HG02571 (cell line): ENCODE data around the gene STARD6.
"Not testable (repeated sequence)": the region's sequence is repeated elsewhere in the genome, so short reads cannot be mapped to it uniquely, and the experiment has no call there.

Experiments
- ATAC-seq: cut with Tn5 transposase; IDR thresholded peaks from one replicate; pipeline ENCODE4 v1.9.1; 2021; ENCODE audit warnings: mild to moderate bottlenecking, moderate library complexity; ENCODE audit not compliant: unreplicated experiment

The STARD6 gene, protein sequence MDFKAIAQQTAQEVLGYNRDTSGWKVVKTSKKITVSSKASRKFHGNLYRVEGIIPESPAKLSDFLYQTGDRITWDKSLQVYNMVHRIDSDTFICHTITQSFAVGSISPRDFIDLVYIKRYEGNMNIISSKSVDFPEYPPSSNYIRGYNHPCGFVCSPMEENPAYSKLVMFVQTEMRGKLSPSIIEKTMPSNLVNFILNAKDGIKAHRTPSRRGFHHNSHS

DNA sequence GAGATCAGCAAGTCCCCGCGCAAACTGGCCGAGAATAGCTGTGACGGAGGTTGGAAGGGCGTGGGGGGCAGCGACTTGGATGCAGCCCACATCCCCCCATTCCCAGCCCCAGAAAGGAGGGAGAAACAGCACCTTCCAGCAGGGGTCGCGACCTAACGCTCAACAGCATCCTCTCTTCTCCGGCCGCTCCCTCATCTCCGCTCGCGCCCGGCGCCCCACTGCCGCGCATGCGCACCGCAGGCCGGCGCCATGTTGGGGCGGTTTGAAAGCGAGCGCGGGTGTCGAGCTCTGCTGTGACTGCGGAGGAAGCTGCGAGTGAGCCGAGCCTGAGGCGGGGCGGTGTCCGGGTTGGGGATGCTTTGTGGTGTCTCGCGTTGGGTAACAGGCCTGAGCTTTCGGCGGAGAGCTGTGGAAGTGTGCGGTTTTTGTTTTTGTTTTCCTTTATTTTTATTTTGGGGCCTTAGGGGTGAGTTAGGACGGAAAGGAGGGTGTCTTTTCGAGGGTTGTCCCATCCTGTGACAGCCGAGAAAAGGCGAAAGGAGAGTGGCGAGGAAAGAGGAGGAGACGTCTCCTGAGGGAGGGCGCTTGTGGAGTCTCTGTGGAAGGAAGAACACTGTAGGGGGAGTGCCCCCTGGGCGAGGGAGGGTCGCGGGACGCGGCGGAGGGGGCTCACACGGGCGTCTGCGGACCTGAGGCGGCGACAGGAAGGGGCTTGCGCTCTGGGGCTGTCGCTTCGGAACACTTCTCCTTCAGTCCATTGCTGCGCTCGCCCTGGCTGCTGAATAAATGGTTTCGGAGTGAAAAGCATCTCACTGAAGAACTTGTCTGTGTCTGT lies at the start of gene STARD6, which contains the start of gene C18orf54:
STARD6 (minus strand) TSS at position 199 of the 835 bp plus-strand sequence. CDS start 3,285 bp downstream, outside the sequence.
C18orf54 (plus strand) TSS at position 247 of the 835 bp plus-strand sequence. CDS start 2,667 bp downstream, outside the sequence.
- ATAC-seq = peak; percentile 95

DNA sequence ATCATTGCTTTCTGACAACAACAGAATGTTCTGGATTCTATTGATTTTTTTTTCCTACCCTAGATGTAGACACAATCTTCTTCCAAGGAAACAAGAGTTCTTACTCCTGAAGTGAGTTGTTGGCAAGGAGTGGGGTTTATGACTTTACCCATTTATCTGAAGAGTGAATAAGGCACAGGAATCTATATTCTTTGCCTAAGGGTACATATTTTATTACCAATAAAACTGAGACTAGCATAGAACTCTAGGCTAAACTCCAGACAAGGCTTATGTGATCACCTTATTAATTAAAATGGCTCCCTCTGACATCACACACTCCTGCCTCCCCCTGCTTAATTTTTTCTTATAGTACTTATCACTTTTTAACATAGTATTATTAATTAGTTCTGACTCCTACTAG lies 47.6 kb upstream of the STARD6 start:
- ATAC-seq = no peak

DNA sequence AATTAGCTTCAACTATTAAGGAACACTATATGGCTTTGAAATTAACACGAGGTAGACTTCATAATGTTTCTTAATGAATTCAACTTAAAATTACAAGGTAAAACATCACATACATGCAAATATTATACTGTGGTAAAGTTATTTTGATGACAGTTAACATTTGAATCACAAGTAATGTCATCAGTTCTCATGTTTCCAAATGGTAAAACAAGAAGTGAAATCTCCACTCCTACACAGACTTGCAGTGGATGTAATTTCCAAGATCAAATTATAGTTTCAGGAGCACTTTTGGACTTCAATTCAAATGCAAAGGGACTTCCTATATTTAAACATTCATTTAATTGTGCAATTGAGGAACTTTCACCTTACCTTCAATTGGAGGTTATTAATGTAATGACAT lies 39.1 kb upstream of the STARD6 start:
- ATAC-seq = no peak

DNA sequence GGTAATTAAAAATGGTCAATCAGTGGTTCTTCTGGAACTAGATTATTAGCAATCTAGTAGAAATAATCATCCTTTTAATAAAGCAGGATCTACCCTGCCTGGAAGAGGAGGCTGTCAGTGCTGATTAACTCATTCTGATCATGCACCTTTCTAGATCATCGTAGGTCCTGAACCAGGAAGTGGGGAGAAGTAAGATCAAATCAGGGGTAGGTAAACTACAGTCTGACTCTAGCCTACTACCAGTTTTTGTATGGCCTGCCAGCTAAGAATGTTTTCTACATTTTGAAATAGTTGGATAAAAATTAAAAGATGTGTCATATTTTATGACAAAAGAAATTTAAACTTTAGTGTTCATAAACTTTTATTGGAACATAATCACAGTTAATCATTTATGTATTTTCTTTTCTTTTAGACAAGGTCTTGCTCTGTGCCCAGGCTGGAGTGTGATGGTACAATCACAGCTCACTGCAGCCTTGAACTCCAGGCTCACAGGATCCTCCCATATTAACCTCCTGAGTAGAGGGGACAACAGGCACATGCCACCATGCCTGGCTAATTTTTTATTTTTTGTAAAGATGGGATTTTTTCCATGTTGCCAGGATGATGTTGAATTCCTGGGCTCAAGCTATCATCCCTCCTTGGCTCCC lies 36.1 kb upstream of the STARD6 start:
- ATAC-seq = no peak

DNA sequence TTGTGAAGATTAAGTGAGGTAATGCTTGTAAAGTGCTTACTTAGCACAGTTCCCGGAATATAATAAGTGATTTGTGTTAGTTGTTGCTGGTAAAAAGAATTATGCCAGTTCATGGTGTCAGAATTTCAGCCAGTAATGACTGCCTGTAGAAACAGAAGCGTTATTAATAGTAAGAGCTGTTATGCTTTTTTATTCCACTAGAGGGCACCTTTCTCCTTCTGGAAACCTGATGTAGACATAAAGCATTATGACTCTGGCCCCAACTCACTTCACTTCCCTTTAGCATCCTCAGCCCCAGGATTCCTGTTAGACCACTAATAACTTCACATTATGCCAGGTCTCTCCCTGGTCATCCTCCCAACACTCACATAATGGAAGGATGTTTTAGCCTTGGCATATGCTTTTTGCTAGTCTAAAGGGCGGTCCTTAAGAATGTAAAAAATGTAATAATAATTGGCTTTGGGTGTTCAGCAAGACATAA lies 34.9 kb upstream of the STARD6 start:
- peak; percentile 53 for ATAC-seq

DNA sequence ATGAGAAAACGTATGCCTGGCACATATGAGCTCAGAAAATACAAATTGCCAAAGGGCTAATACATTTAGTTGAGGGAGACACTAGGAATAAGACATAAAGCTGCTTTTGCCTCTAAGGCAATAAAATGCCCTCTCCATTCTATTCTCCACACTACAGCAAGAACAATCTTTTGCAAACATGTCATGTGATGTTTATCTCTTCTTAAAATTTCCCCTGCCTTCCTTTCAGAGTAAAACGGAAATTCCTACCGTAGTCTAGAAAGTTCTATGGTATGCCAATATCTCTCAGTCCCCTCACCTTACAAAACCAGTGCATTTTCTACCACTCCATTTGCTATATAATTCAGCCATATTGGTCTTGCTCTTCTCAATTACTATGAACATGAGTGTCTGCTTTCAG lies 33.2 kb upstream of the STARD6 start:
- ATAC-seq = no peak

DNA sequence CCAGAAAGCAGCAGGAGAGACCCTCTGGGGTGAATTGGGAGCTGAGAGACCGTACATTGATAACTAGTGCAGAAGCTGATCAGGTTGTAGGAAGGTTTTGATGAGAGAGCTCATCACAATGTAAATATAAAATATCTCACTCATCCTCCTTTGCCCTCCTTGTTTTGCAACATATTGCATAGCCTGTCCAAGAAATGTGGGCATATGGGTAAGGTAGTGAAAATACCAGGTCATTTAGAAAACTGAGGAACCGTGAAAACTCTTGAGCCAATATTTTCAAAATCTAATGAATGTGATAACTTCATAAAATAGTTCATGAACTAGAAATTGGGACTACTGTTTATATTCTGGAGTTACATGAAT lies 31.5 kb upstream of the STARD6 start:
- ATAC-seq = no peak

DNA sequence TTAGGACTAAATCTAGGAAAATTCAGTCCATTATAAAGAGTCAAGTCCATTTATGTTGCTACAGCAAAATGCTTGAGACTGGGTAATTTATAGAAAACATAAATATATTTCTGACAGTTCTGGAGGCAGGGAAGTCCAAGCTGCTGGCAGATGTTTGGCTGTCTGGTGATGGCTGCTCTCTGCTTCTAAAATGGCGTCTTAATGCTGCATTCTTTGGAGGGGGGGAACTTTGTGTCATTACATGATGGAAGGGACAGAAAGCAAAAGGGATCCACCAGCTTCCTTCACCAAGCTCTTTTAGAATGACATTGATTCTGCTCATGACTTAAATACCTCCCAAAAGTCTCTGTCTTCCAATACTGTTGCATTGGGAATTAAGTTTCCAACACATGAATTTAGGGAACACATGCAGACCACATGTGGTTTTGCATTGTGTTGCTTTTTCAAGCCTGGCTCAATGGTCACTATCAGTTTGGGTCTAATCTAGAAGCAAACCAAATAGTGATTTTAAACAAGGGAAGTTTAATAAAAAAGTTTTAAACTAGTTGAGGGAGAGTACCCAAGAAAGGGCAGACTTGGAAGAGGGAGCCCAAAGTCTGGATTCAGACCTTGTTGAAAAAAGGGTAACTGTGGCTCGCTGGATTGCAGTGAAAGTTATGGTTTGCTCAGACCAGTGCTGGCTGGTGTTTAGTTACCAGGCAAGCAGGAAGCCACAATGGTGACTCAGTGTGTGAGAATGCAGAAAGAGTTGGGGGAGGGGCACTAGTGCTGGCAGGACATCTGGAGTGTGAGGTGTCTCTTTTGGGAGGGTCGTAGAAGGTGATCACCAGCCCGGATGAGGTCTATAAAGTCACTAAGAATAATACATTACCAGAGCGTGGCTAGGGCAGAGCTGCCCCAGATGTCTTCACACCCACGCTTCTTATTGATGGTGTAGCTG lies 30.8 kb upstream of the STARD6 start:
- peak; percentile 85 for ATAC-seq

DNA sequence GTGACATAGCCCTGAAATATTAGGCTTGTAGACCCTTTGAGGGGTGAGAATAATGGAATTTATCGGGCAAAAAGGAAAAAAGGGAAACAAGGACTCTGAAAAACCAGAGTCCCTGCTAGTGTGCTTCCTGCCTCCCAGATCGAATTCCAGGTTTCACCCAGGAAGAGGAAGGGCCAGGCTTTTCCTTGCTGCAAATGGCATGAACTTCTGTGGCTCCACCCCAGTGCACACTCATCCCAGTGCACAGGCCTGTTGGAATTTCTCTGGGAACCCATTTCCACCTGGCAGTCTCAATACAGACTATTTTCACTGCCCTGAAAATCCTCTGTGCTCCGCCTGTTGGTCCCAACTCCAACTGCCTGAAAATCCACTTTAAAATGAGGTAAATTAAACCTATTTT lies 30.0 kb upstream of the STARD6 start:
- ATAC-seq = no peak

DNA sequence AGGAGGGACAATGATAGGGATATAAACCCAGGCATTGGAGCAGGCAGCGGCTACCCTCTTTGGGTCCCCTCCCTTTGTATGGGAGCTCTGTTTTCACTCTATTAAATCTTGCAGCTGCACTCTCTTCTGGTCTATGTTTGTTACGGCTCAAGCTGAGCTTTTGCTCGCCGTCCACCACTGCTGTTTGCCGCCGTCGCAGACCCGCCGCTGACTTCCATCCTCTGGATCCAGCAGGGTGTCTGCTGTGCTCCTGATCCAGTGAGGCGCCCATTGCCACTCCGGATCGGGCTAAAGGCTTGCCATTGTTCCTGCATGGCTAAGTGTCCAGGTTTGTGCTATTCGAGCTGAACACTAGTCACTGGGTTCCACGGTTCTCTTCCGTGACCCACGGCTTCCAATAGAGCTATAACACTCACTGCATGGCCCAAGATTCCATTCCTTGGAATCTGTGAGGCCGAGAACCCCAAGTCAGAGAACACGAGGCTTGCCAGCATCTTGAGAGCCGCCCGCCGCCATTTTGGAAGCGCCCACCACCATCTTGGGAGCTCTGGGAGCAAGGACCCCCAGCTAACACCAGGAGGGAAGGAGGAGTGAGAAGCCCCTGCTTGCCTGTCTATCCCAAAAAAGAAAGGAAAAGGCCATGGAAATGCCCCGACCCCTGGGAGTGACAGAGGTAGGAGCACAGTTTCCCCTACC lies 29.3 kb upstream of the STARD6 start:
- ATAC-seq = not testable (repeated sequence)

DNA sequence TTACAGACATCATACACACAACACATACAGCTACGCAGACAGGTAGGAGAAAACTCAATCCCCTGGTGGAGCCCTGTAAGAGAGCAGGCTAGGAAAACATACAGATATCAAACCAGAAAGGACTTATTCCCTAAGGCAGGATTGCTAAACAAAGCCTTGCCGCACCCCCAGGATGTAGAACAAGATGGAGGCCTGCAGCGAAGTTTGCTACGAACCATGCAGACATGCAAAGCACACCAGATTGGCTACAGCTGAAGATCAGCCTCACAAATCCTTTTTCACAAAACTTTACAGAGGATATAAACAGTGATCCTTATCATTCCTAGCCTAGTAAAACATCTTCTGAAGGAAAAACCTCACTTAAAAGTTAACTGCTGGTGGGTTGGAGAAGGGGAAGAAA lies 28.4 kb upstream of the STARD6 start:
- ATAC-seq = no peak

DNA sequence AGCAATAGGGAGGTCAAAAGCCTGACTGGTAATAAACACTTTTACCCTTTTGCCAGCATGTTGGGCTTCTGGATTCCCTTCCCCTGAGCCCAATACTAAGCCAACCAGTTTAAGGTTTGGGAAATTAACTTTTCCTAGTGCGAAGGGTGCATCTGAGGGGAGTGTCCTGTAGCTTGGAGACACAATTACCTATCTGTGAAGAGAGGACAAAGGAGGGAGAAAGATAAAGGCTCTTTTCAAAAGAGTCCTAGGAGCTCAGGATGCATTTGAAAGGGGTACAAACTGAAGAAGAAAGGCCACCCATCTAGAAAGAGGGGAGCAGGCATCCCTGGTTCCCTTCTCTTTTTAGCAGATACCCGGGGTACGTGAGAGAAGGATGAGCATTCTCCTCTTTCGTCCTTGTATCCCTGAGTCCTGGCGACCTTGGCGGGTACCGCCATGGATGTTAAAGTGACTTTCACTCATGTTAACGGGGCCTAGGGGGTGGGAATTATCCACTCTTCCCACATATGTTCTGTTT lies 25.1 kb upstream of the STARD6 start:
- ATAC-seq = no peak

DNA sequence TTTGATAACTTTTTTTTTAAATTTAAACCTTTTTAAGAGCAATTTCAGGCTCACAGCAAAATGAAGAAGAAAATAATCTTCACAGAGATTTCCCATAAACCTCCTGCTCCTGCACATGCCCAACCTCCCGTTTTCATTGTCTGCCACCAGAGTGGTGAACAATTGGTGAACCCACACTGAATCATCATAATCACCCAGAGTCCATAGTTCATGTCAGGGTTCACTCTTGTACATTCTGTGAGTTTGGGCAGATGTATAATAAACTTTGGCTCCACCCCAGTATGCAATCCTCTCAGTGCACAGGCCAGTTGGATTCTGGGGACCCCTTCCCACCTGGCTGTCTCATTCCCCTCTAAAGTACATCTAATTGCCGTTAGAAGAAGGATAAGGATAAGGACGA lies 24.4 kb upstream of the STARD6 start:
- no peak for ATAC-seq

DNA sequence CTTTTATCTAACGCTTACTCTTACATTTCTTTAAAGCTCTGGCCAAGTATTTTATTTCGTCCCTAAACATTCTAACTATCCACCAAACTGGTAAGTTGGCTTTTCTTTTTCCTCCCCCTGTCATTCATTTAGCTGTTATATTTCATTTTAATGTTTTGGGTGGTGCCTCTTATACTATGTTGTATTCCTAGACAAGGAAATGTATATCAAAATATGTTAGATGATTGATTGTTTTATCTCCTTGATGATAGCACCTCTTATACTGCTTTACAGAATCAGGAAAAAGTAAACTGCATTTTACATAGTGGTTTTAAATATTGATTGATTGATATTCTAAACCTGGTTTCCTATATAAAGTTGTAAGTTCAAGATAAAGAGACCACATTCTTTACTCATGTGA lies 24.0 kb upstream of the STARD6 start:
- ATAC-seq = no peak

DNA sequence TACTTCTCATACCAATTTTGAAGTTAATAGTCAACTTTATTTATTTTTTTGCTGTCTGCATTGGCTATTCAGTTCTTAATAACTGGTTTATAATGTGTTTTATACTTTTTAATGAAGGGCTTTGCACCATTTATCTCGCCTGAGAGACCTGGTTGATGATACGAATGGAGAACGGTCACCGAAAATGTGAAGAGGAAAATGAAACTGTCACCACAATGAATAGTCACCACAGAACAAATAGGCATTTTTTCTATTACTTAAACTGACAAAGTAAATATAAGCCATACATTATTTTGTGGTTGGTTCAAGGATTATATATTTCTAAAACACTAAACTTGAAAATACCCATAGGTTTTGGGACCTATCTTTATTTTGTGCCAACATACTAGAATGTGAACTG lies 20.4 kb upstream of the STARD6 start:
- ATAC-seq = no peak

DNA sequence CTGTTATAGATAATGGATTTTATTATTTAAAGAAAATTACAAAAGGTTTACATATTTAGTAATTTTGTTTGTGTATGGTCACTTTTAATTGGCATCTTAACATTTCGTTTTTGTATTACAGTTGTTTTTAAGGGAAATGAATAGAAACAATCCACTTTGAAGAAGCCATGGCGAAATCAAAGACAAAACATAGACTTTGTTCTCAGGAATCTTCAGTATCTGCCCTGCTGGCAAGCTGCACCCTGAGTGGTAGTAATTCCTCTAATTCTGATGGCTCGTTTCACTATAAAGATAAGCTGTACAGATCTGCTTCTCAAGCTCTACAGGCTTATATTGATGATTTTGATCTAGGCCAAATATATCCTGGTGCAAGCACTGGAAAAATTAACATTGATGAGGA lies 2.7 kb upstream of the STARD6 start:
- ATAC-seq = no peak

DNA sequence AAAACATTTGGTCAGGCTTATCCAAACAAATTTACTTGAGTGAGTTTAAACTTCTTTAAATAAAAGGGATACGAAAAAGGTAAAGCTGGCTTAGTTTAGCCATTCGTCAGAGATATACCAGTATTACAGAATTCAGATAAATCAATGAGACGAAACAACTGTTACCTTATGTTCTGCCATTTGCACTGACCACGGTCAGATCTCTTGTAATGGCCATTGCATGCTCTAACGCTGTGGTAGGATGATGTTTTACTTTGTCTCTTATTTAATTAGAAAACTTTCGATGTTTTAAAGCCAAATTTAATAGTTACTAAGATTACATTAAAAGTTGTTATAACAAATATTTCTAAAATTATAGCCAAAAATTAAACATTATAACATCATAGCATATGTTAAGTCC lies 1.6 kb upstream of the STARD6 start:
- ATAC-seq = no peak

DNA sequence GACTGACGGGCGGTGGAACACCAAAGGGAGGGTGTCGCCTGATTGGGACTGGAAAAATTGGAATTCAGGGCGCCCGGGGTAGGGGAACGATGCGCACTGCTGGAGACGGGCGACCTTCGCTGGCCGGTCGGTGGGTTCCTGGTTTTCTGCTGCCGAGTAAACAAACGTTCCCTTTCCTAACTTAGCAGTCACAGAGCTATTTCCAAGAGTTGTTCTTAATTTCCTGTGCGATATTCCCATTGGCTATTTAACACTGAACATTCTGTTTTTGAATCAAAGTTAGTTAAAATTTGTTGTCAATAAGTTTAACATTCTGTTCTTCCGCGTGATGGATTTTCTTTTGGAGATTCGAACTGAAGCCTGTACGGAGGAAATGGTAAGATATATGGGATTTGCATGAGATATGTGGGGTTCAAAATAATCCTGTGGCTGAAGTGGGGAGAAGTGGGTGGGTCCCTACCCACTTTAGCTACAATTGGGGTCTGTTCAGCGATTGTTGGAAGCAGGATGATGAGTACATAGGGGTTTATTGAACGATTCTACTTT lies 910 bp upstream of the STARD6 start:
- peak; percentile 11 for ATAC-seq

DNA sequence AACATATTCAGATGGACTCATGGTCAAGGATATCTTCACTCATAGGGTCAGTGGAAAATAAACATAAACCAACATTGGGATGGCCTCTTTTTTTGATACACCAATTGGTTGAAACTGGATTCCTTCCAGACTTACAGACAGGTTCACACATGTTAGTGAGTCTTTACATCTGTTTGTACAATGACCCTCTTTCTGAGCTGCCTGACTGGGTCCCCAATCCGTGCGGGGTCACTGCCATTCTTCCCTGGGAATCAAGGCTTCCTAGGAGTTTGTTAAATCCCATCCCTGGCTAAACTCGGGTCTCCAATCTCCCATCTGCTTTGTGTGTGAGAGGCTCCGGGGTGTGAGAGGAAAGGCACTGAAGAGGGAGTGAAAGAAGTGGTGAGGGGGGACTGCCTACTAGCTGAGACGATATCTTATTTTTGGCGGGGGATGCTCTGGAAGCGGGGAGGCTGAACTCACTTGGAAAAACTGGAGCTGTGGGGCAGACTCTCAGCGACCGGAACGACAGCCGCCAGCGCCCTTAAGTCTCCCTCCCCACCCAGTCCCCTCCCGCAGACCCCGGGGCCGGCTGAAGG lies 487 bp downstream of the STARD6 start:
- peak; percentile 37 for ATAC-seq
